Anterior cingulate cortex (tissue), 58 donors: Measurements from ENCODE around the gene UNC93B1.

Experiments used
- DNase-seq, 58 donors: peaks; one replicate each; lab custom pipeline; 2025; lab: John Stamatoyannopoulos, UW

The UNC93B1 gene

GRCh38 chr11:68011051-68011943 lies 7.4 kb upstream of the UNC93B1 start:
- no peak for DNase-seq

- DNase-seq: peak in 55 of 58 donors; percentile 23 to 92 (median 78)
Observed at GRCh38 chr11:68010090-68011041, 6.5 kb upstream of the UNC93B1 start, which contains the start of gene ALDH3B1. TSS of gene ALDH3B1 (plus strand) at chr11:68010327. CDS start at chr11:68015298, 4,971 bp downstream.

GRCh38 chr11:68009391-68010089 lies 5.6 kb upstream of the UNC93B1 start:
- no peak for DNase-seq

GRCh38 chr11:68008381-68009337 lies 4.8 kb upstream of the UNC93B1 start:
- peak in 3 of 58 donors; percentile 23 to 57 (median 51) for DNase-seq

DNA sequence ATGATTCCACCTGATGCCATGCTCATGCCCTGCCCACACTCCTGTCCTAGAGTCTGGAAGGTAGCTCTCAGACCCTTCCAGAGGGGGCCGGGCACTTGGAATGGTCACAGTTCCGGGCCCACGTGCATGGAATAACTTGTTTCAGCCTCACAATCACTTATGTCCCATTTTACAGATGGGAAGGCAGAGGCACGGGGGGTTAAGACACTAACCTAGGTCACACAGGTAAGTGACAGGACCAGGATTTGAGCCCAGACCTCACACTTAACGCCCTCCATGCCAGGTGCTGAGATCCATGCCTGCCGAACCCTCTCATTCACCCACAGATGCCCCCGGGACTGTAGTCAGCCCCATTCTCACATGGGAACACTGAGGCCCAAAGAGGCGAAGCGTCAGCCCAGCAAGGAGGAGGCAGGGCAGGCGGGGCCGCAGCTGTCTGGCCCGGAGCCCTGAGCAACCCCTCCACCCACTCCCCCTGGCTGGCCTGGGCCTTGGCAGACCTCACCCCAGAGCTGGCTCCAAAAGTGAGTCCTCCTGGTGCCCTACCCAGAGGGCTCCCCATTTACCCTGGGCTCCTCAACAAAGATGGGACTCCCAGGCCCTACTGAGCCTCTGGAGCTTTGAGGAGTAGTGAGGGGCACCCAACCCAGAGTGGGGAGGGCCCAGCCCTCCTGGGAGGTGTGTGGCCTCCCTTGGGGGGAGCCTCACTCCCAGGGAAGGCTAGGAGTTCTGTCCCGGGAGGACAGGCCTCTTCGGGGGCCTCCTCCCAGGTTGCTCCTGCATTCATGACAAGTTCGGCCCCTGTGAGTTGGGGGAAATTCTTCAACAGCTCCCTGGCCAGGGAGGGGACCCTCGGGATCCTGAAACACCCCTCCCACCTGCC lies 3.8 kb upstream of the UNC93B1 start:
- no peak for DNase-seq

- no peak for DNase-seq
Observed at GRCh38 chr11:68006606-68007166, 2.8 kb upstream of the UNC93B1 start.

DNA sequence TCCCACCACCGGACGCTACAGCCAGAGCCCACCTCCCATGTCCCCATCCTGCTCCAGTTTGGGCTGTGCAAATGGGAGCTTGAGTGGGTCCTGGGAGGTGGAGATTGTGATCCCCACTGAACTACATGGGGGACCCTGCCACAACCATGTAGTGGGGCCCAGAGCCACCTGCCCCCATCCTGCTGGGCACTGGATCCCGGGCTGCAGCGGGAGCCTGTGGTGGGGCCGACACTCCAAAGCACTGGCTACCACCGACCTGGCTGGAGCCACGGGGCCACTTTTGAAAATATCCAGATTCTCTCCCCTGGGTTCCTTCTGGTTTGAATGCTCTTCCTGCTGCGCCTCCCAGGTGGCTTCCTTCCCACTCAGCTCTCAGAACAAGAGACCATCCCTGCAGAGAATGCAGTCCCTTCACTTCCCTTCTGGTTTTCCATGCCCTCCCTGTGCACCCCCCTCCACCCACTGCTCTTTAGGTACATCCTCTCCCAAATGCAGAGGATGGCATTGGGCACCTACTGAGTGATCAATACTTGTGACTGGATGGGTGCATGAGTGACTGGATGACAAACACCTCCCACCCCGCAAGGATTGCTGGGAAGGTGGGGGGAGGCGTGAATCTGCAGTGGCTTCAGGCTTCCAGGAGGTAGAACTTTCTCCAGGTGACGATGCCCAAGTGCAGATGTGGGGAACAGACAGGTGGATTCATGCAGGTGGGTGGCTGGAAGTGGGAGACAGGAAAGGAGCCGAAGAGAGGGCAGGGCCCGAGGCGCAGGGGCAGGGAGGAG lies 846 bp upstream of the UNC93B1 start:
- DNase-seq: peak in 11 of 58 donors; percentile 16 to 69 (median 33)

DNA sequence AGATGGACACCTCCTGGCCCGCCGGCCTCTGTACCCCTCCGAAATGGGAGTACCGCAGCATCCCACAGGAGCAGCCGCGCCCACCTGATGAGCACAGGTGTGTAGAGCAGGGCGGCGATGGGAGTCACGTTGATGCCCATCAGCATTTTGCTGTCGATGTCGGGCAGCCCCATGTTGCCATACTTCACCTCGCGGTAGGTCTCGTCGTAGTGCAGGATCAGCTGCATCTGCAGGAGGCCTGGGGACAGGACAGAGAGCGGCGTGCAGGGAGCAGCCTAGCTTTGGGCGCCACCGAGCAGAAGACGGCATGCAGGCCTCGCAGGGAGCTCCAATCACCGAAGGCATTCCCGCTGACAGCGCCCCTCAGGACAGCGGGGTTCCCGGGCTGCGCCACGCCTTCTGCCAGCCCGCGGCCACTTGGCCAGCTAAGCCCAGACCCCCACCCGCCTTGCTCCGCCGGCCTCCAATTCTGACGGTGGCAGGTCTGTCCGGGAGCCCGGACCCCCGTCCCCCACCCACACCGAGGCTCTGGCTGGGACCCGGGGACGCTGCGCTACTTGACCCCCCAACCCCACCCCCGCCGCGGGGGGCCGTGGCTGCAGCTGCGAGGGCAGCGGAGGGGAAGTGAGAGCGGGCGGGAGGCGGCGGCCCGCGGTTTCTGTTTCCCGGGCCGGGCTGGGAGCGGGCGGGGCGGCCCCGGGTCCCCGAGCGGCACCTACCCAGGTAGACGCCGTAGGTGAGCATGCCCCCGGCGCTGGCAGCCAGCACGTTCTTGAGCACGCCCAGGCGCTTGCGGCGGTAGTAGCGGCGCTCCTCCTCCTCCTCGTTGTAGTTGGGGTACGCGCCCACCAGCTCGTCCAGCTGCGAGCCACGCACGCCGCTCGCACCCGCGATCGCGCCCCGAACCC lies 705 bp downstream of the UNC93B1 start:
- no peak for DNase-seq

DNA sequence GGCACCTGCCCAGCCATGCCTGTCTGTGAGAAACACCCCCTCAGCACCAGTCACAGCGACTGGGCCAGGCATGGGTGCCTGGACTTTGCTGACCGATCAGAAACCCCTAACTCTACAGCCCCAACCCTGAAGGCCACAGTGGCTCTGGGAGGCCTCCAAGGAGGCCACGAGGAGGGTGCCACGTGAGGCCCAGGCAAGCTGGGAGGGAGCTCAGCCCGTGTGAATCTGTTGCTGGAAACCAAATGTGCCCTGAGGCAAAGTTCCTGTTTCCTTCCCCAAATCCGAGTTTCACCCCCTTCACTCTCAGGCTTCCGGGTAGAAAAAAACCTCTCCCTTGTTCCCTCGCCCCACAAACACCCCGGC lies 1.3 kb downstream of the UNC93B1 start:
- DNase-seq: no peak

DNA sequence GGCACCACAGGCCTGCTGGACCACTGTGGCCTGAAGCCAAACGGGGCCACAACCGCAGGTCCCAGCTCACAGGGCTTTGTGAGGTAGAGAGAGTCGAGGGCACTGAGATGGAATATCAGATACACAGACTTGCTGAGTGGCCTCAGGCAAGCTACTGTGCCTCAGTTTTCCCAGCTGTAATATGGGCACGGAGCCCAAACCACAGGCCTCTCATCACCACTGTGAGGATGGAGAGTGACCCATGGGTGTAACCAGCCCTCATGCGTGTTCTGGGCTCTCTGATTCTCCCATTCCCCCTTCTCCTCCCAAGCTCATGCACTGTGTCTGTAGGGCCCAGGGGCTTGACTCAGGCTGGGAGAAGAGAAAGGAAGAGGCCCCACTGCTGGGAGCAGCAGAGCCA lies 4.2 kb downstream of the UNC93B1 start:
- DNase-seq: no peak

DNA sequence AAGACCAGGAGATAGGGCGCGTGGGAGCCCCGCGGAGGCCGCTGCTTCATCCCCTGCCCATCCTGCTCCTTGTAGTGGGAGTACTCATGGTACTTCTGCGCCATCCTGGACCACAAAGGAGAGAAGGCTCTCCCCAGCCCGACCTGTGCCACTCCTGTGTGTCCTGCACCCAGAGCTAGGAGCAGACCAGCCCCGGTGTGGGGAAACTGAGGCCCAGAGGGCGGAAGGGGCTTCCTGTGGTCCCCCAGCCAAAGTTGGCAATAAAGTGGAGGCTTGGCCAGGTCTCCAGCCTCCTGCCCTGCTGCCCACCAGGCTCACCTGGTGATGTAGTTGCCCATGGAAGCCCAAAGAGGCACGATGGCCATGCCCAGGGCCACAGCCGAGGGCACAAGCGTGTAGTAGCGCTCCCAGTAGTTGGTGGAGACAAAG lies 4.7 kb downstream of the UNC93B1 start:
- DNase-seq: no peak

- no peak for DNase-seq
Observed at GRCh38 chr11:67998150-67999045, 5.5 kb downstream of the UNC93B1 start.

DNA sequence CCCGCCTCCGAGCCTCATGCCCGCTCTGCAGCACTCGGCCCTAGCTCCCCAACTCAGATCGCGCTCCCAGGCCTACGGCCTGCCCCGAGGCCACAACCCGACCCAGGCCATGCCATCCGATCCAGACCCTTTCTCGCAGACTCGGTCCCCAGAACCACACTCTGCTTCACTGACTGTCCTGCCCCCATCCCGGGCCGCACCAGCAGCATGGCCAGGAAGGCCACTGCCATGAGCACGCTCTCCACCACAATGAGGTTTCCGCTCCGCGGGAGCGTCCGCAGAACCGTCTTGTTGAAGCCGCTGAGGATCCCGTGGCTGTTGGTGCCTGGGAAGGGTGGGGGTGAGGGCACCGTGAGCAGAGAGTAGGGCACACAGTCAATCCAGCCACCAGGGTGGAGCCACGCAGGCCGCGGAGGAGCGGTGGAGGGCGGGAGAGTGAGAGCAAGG lies 6.4 kb downstream of the UNC93B1 start:
- DNase-seq: no peak

DNA sequence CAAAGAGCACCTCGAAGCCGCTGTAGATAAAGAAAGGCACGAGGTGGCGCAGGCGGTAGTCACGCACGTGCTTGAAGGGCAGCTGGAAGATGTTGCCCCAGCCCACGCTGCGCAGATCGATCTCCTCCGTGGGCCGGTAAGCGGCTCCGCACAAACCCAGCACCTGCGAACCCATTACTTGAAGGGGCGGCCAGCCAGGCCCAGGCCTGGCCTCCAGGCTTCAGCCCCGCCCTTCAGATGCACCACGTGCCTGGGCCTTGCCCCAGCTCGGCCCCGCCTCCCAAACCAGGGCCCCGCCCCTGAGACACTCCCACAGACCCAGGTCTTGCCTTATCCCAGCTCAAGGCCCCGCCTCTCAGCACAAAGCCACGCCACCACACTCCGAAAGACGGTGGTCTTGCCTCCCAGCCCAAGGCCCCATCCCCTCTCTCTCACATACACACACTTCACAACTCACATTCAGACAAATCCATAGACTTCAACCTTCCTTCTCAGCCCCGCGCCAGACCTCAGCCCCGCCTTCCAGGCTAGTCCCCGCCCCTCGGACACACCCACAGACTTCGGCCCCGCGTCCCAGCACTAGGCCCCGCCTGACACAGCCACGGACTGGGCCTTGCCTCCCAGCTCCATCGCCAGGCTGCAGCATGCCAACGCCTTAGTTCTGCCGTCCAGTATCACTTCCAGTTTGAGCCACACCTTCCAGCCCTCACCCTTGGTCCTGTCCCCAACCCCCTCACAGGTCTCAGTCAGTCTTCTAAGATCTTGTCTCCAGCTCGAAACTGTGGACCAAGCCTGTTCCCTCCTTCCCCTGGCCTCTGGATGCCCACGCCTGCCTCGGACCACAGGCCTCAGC lies 7.0 kb downstream of the UNC93B1 start:
- peak in 1 of 58 donors; percentile 34 for DNase-seq
